Panc1 (cell line): ENCODE data around the gene TFB1M. TPM values are rescaled to one million over a fixed set of nuclear protein-coding genes. Genes with fewer than 3 reads are reported as not detected.
"Not testable (repeated sequence)": the region's sequence is repeated elsewhere in the genome, so short reads cannot be mapped to it uniquely, and the experiment has no call there.

Experiments
- ATAC-seq: fragments of 200-7000 bp; cut with Tn5 transposase; 2 replicates; pipeline ENCODE4 v1.9.1; 2020; ENCODE audit warnings: mild to moderate bottlenecking, moderate library complexity
- BruUV-seq: library from RNA; stranded (reverse); fragments of 400-500 nt; replicated peaks from 2 replicates; lab custom pipeline; 2021; lab: Mats Ljungman, UMichigan
- CTCF ChIA-PET: fragments of 300-600 bp; sonication (Branson Sonifier 250); formaldehyde crosslinking; loops from one replicate; lab custom pipeline; 2022; ENCODE audit warnings: antibody characterized with exemption; lab: Charles Lee
- POLR2A ChIA-PET: fragments of 300-600 bp; sonication (Branson Sonifier 250); formaldehyde crosslinking; loops from one replicate; lab custom pipeline; 2022; ENCODE audit warnings: antibody characterized with exemption; lab: Charles Lee
- DNase-seq: peaks from one replicate; pipeline ENCODE4 v3.0.0-alpha.2; 2010; ENCODE audit warnings: low read depth, low spot score
- H3K27ac ChIP-seq: 2 replicates; pipeline ENCODE4 v1.5.1; 2011; ENCODE audit warnings: mild to moderate bottlenecking, low read length, inconsistent platforms
- H3K27me3 ChIP-seq: fragments of 200-500 bp; sonication (Bioruptor generic); 2 replicates; pipeline ENCODE4 v1.6.0; 2014; ENCODE audit warnings: low read length, inconsistent platforms; ENCODE audit not compliant: control insufficient read depth, insufficient read depth
- H3K36me3 ChIP-seq: fragments of 200-500 bp; sonication (Bioruptor generic); 2 replicates; pipeline ENCODE4 v1.5.1; 2014; ENCODE audit warnings: inconsistent platforms, mild to moderate bottlenecking, low read length, moderate library complexity; ENCODE audit not compliant: control insufficient read depth, insufficient read depth
- H3K4me1 ChIP-seq: 2 replicates; pipeline ENCODE4 v1.5.1; 2011; ENCODE audit warnings: inconsistent platforms, mild to moderate bottlenecking, low read length, moderate library complexity; ENCODE audit not compliant: control insufficient read depth, insufficient read depth
- H3K4me3 ChIP-seq, 2 experiments: 2 replicates each; pipeline ENCODE4 v1.5.1; 2011 to 2012; ENCODE audit warnings: low read depth in 2 of 2, low read length in 2 of 2, mild to moderate bottlenecking in 2 of 2, inconsistent platforms in 1 of 2, moderate library complexity in 1 of 2
- H3K9me3 ChIP-seq: fragments of 200-500 bp; sonication (Bioruptor generic); 2 replicates; pipeline ENCODE4 v1.5.1; 2014; ENCODE audit warnings: low read depth, mild to moderate bottlenecking, inconsistent platforms, low read length, moderate library complexity; ENCODE audit not compliant: control insufficient read depth, insufficient read depth
- POLR2AphosphoS5 ChIP-seq: IDR thresholded peaks from 2 replicates; pipeline ENCODE4 v1.6.1; 2012; ENCODE audit warnings: mild to moderate bottlenecking, low read depth, low read length, moderate library complexity
- SIN3A ChIP-seq: IDR thresholded peaks from 2 replicates; pipeline ENCODE4 v1.6.1; 2012; ENCODE audit warnings: low read depth, mild to moderate bottlenecking, low read length, moderate library complexity, borderline replicate concordance; ENCODE audit not compliant: insufficient read depth
- TCF7L2 ChIP-seq: IDR thresholded peaks from 2 replicates; pipeline ENCODE4 v1.6.1; 2011; ENCODE audit warnings: mild to moderate bottlenecking, low read depth, low read length, inconsistent platforms
- in situ Hi-C: cut with HindIII; loops from 2 replicates; pipeline ENCODE4 v1.10.0; 2016; ENCODE audit warnings: low sequenced_read_pairs, low pct_unique_long_range_greater_than_20kb
- intact Hi-C: fragments of 100-400 bp; cut with micrococcal nuclease; formaldehyde crosslinking; loops from one replicate; pipeline ENCODE4 v1.10.0; 2022; ENCODE audit not compliant: unreplicated experiment
- total RNA-seq: library from RNA; stranded (reverse); gene quantifications from one replicate; pipeline ENCODE4 v1.2.1, GENCODE V29; 2021; ENCODE audit not compliant: unreplicated experiment
- TF ChIP-seq, protein P1 (sequence below), 2 experiments: IDR thresholded peaks; 2 replicates each; pipeline ENCODE4 v1.6.1; 2011 to 2012; ENCODE audit warnings: low read depth in 2 of 2, control low read depth in 1 of 2, low read length in 1 of 2, mild to moderate bottlenecking in 1 of 2, moderate library complexity in 1 of 2; ENCODE audit not compliant: insufficient read depth in 1 of 2
- TF ChIP-seq, protein P2 (sequence below): fragments of 450-650 bp; IDR thresholded peaks from 2 replicates; pipeline ENCODE4 v1.5.1; 2017; ENCODE audit warnings: mild to moderate bottlenecking

Gene TFB1M
- total RNA-seq, 1 experiment from 2014 or later, result 32.0 TPM

DNA sequence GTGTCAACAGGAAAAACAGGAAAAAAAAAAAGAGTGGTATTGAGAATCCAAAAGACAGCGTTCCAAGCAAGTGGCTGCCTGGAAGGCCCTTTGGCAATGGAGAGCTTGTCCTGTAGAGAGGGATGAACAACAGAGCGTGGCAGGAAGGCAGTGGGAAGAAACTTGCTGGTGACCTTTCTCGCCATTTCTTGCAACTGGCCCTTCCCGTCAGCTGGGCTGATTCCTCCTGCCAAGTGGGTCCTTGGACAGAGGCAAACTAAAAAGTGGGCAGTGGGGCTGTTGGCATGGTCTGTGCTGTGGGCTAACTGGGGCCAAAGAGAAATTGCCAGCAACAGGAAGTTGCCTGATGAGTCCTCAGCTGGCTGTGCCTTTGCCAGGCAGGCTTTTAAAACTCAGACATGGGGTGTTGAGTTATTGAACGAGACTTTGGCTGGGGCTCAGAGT, 94.4 kb downstream of the TFB1M start:
- CTCF ChIA-PET, result no interaction called here
- ATAC-seq, result no peak
- in situ Hi-C loops, result no loop called here
- peaks cover 18% of the 10 kb centered on the region for H3K4me1 ChIP-seq
- H3K4me3 ChIP-seq, result no peak overlapping the region
- BruUV-seq, result no TSS peak
- POLR2A ChIA-PET, result no interaction called here
- TF ChIP-seq, protein P1, sequence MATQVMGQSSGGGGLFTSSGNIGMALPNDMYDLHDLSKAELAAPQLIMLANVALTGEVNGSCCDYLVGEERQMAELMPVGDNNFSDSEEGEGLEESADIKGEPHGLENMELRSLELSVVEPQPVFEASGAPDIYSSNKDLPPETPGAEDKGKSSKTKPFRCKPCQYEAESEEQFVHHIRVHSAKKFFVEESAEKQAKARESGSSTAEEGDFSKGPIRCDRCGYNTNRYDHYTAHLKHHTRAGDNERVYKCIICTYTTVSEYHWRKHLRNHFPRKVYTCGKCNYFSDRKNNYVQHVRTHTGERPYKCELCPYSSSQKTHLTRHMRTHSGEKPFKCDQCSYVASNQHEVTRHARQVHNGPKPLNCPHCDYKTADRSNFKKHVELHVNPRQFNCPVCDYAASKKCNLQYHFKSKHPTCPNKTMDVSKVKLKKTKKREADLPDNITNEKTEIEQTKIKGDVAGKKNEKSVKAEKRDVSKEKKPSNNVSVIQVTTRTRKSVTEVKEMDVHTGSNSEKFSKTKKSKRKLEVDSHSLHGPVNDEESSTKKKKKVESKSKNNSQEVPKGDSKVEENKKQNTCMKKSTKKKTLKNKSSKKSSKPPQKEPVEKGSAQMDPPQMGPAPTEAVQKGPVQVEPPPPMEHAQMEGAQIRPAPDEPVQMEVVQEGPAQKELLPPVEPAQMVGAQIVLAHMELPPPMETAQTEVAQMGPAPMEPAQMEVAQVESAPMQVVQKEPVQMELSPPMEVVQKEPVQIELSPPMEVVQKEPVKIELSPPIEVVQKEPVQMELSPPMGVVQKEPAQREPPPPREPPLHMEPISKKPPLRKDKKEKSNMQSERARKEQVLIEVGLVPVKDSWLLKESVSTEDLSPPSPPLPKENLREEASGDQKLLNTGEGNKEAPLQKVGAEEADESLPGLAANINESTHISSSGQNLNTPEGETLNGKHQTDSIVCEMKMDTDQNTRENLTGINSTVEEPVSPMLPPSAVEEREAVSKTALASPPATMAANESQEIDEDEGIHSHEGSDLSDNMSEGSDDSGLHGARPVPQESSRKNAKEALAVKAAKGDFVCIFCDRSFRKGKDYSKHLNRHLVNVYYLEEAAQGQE (IDR thresholded peaks at IDR 0.05; ENCODE audit: insufficient read depth in 1 of 2, low read depth in 2 of 2, low read length in 1 of 2), result no peak
- no peak for TF ChIP-seq SIN3A
- TF ChIP-seq POLR2AphosphoS5, result no peak
- no peak for TF ChIP-seq TCF7L2
- TF ChIP-seq, protein P2, sequence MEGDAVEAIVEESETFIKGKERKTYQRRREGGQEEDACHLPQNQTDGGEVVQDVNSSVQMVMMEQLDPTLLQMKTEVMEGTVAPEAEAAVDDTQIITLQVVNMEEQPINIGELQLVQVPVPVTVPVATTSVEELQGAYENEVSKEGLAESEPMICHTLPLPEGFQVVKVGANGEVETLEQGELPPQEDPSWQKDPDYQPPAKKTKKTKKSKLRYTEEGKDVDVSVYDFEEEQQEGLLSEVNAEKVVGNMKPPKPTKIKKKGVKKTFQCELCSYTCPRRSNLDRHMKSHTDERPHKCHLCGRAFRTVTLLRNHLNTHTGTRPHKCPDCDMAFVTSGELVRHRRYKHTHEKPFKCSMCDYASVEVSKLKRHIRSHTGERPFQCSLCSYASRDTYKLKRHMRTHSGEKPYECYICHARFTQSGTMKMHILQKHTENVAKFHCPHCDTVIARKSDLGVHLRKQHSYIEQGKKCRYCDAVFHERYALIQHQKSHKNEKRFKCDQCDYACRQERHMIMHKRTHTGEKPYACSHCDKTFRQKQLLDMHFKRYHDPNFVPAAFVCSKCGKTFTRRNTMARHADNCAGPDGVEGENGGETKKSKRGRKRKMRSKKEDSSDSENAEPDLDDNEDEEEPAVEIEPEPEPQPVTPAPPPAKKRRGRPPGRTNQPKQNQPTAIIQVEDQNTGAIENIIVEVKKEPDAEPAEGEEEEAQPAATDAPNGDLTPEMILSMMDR, result no peak
- intact Hi-C loops, result no loop called here
- no peaks in the 10 kb centered on the region for H3K27me3 ChIP-seq
- peak overlapping the region; percentile 14; the same call in 1 of the 2 replicates for H3K27ac ChIP-seq
- H3K36me3 ChIP-seq, result no peaks in the 10 kb centered on the region
- DNase-seq, result no peak
- no peaks in the 10 kb centered on the region for H3K9me3 ChIP-seq

- Histone ChIP-seq H3K4me3 (no peak overlapping the region), H3K9me3 (no peaks in the 10 kb centered on the region), H3K36me3 (no peaks in the 10 kb centered on the region), H3K4me1 (peaks cover 18% of the 10 kb centered on the region), H3K27me3 (no peaks in the 10 kb centered on the region), H3K27ac (peak overlapping the region; percentile 14; the same call in 1 of the 2 replicates)
- no peak for DNase-seq
- POLR2A ChIA-PET, result no interaction called here
- TF ChIP-seq SIN3A (no peak), TCF7L2 (no peak), POLR2AphosphoS5 (no peak)
- TF ChIP-seq, protein P1 (IDR thresholded peaks at IDR 0.05; ENCODE audit: insufficient read depth in 1 of 2, low read depth in 2 of 2, low read length in 1 of 2), result no peak
- TF ChIP-seq, protein P2, result no peak
- intact Hi-C loops, result no loop called here
- in situ Hi-C loops, result no loop called here
- ATAC-seq, result no peak
- BruUV-seq, result no TSS peak
- CTCF ChIA-PET, result interaction anchor here (0.7 kb wide), 1 partner anchor 59 kb away, joined by 4 read pairs; no protein-coding TSS in a partner anchor
Measured at GRCh38 chr6:155219299-155219698, 95.0 kb downstream of the TFB1M start.

GRCh38 chr6:155218711-155219110, 95.6 kb downstream of the TFB1M start:
- H3K9me3 ChIP-seq, POLR2A ChIA-PET, DNase-seq, H3K4me3 ChIP-seq, H3K36me3 ChIP-seq, intact Hi-C loops, ATAC-seq, H3K27me3 ChIP-seq, BruUV-seq, in situ Hi-C loops, H3K27ac ChIP-seq: not testable (repeated sequence)
- CTCF ChIA-PET, result interaction anchor here (0.7 kb wide), 1 partner anchor 60 kb away, joined by 4 read pairs; no protein-coding TSS in a partner anchor
- H3K4me1 ChIP-seq, result peaks cover 14% of the 10 kb centered on the region
